Activated CD4-positive, alpha-beta T cell treated with anti-CD3 and anti-CD28 coated beads, Interleukin-2, amount 10 ng/mL, durations not matched to agents 7 days and 5 days (primary cell): ENCODE measurements around the gene GRB2. TPM values are rescaled to one million over a fixed set of nuclear protein-coding genes. Genes with fewer than 3 reads are reported as not detected.

Source experiments
- CTCF ChIA-PET: fragments of 350-600 bp; sonication (Branson Sonifier 250); formaldehyde crosslinking; loops from one replicate; lab custom pipeline; 2021; ENCODE audit warnings: antibody characterized with exemption; lab: Charles Lee
- POLR2A ChIA-PET: fragments of 350-600 bp; sonication (Branson Sonifier 250); formaldehyde crosslinking; loops from one replicate; lab custom pipeline; 2021; ENCODE audit warnings: antibody characterized with exemption; lab: Charles Lee
- DNase-seq: peaks from one replicate; pipeline ENCODE4 v3.0.0-alpha.2; 2020
- H3K27ac Mint-ChIP-seq: one replicate; pipeline ENCODE4 v1.8.0; 2021; ENCODE audit warnings: mild to moderate bottlenecking, moderate library complexity, mixed read lengths
- H3K27me3 Mint-ChIP-seq: one replicate; pipeline ENCODE4 v1.8.0; 2021; ENCODE audit warnings: mixed read lengths
- H3K36me3 Mint-ChIP-seq: one replicate; pipeline ENCODE4 v1.8.0; 2021; ENCODE audit warnings: low read depth, mixed read lengths
- H3K4me1 Mint-ChIP-seq: one replicate; pipeline ENCODE4 v1.8.0; 2021; ENCODE audit warnings: mixed read lengths
- H3K4me3 Mint-ChIP-seq: one replicate; pipeline ENCODE4 v1.8.0; 2021; ENCODE audit warnings: mild to moderate bottlenecking, moderate library complexity, mixed read lengths
- H3K9me3 Mint-ChIP-seq: one replicate; pipeline ENCODE4 v1.8.0; 2021; ENCODE audit warnings: mixed read lengths
- total RNA-seq, 2 experiments: library from RNA; stranded (reverse); gene quantifications; one replicate each; pipeline ENCODE4 v1.2.3, GENCODE V29; 2021

The GRB2 gene
- total RNA-seq, 2 experiments from 2014 or later = 136 to 150 TPM

DNA sequence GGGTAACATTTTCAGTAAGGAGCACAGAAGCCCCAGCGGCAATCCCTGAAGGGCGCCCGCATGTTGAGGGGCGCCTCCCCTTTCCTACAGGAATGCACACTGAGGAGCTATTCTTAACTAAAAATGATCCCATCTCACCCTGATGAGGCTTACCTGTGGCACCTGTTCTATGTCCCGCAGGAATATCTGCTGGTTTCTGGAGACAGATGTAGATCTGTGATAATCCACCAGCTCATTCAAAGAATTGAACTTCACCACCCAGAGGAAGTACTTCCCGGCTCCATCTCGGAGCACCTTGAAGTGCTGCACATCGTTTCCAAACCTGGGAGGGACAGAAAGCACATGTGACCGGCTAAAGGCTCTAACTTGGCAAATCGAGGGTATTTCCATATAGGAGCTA, 84.0 kb downstream of the GRB2 start:
- peaks cover 36% of the 10 kb centered on the region for H3K4me1 Mint-ChIP-seq
- peaks cover 41% of the 10 kb centered on the region for H3K36me3 Mint-ChIP-seq
- no peak overlapping the region for H3K4me3 Mint-ChIP-seq

DNA sequence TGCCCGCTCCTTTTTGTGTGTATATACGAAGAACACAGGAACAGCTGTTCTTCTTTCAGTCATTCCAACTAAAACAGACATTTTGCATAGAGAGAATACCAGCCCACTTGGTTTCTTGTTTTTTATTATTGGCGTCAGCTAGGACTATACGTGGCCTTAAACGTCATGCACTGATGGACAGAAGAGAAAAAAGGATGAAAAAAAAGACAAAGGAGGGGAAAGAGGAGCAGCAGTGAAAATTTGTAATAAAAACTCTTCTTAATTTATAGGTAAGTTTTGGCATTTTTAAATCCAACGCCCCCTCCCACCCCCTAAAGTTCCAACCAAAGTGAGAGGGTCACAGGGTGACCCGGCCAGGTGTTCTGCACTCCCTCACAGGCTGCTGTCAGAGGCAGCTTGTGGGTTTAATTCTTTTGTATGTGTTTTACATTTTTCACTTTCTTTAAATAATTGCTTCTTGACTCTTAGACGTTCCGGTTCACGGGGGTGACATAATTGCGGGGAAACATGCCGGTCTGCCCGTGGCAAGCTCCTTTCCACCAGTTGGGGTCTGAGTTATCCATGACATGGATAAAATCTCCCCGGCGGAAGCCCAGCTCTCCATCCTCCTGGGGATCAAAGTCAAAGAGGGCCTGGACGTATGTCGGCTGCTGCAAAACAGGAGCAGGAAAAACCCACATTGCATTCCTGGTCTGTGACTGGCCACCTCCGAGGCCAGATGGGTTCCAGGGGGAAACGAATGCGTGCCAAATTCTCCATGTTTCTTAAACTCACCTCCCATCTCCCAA, 85.4 kb downstream of the GRB2 start:
- H3K4me1 Mint-ChIP-seq = peaks cover 22% of the 10 kb centered on the region
- ChIA-PET POLR2A (no interaction called here), CTCF (interaction anchor here (0.6 to 3.4 kb wide), 6 partner anchors 11 to 856 kb away, joined by 3 to 19 read pairs (median 4); partner anchors contain the start of gene MIF4GD)
- no peaks in the 10 kb centered on the region for H3K9me3 Mint-ChIP-seq
- no peak overlapping the region for H3K4me3 Mint-ChIP-seq
- H3K36me3 Mint-ChIP-seq = peaks cover 34% of the 10 kb centered on the region
- no peaks in the 10 kb centered on the region for H3K27me3 Mint-ChIP-seq
- no peak for DNase-seq
- no peak overlapping the region for H3K27ac Mint-ChIP-seq

More for the DNA sequence above, 84.0 kb downstream of the GRB2 start:
- no peaks in the 10 kb centered on the region for H3K27me3 Mint-ChIP-seq
- no peak overlapping the region for H3K27ac Mint-ChIP-seq
- no peak for DNase-seq
- ChIA-PET CTCF (interaction anchor here (1.0 to 3.4 kb wide), 6 partner anchors 9 to 76 kb away, joined by 3 to 19 read pairs (median 11); partner anchors contain the start of gene MIF4GD), POLR2A (no interaction called here)
- H3K9me3 Mint-ChIP-seq = no peaks in the 10 kb centered on the region

DNA sequence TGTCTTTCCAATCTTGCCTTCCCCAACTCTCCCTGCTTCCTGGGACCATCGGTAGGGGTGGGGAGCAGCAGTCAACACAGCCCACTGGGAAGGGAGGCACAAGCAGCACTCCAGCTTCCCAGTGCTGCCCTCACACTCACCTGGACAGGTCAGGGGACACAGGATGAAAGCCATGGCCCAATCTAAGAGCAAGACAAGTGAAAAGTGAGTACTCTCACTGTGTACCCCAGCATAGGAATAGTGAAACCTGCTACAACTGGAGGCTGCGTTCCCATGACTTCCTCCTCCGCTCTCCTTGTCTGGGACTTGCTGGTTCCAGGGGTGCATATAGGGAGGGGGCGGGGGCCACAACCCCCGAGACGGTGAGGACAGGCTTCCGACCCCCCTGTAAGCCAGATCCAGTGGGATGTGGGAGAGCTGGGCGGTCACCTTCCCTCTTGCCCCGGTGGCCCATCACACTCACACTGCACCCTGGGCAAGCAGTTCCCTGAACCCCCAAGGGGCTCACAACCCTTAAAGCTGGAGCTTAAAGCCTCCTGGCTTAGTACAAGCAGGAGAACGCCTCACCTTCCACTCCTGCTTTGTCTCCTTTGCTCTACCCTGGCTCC, 86.8 kb downstream of the GRB2 start:
- ChIA-PET CTCF (interaction anchor here (1.2 kb wide), 1 partner anchor 12 kb away, joined by 3 read pairs; no protein-coding TSS in a partner anchor), POLR2A (no interaction called here)
- H3K4me1 Mint-ChIP-seq = peaks cover 20% of the 10 kb centered on the region
- no peak for DNase-seq
- peaks cover 27% of the 10 kb centered on the region for H3K36me3 Mint-ChIP-seq
- no peaks in the 10 kb centered on the region for H3K27me3 Mint-ChIP-seq
- H3K4me3 Mint-ChIP-seq = no peak overlapping the region
- no peak overlapping the region for H3K27ac Mint-ChIP-seq
- no peaks in the 10 kb centered on the region for H3K9me3 Mint-ChIP-seq

GRCh38 chr17:75318211-75318610, 87.3 kb downstream of the GRB2 start:
- Mint-ChIP-seq H3K4me1 (peaks cover 18% of the 10 kb centered on the region), H3K4me3 (no peak overlapping the region), H3K36me3 (peaks cover 23% of the 10 kb centered on the region), H3K27ac (no peak overlapping the region), H3K9me3 (no peaks in the 10 kb centered on the region), H3K27me3 (no peaks in the 10 kb centered on the region)
- DNase-seq = no peak
- POLR2A ChIA-PET = no interaction called here
- CTCF ChIA-PET = interaction anchor here (0.6 to 0.7 kb wide), 2 partner anchors 94 to 249 kb away, joined by 4 to 6 read pairs; no protein-coding TSS in a partner anchor

DNA sequence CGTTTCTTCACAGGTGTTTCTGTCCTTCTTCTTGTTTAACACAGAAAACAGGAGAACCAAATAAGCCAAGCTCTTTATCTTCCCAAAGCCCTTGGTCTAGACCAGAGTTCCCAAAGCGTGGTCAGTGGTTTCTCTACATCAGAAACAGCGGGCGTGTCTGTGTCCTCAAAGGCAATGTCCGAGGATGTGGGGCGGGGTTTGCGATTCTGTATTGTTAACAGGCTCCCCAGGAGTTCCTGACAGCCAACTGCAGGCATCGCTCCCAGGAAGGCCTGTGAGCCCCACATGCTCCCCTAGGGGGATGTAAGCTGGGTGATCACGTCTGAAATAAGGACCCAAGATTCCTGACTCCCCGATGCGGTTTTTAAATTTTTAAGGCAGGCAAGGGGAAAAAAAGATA, 87.8 kb downstream of the GRB2 start:
- Mint-ChIP-seq H3K27ac (no peak overlapping the region), H3K9me3 (no peaks in the 10 kb centered on the region), H3K4me3 (no peak overlapping the region), H3K36me3 (peaks cover 19% of the 10 kb centered on the region), H3K27me3 (no peaks in the 10 kb centered on the region), H3K4me1 (peaks cover 20% of the 10 kb centered on the region)
- ChIA-PET POLR2A (no interaction called here), CTCF (interaction anchor here (0.5 to 1.2 kb wide), 4 partner anchors 18 to 248 kb away, joined by 3 to 6 read pairs (median 4); no protein-coding TSS in a partner anchor)
- no peak for DNase-seq

GRCh38 chr17:75316253-75316652, 89.2 kb downstream of the GRB2 start:
- H3K27ac Mint-ChIP-seq = no peak overlapping the region
- H3K36me3 Mint-ChIP-seq = peaks cover 14% of the 10 kb centered on the region

DNA sequence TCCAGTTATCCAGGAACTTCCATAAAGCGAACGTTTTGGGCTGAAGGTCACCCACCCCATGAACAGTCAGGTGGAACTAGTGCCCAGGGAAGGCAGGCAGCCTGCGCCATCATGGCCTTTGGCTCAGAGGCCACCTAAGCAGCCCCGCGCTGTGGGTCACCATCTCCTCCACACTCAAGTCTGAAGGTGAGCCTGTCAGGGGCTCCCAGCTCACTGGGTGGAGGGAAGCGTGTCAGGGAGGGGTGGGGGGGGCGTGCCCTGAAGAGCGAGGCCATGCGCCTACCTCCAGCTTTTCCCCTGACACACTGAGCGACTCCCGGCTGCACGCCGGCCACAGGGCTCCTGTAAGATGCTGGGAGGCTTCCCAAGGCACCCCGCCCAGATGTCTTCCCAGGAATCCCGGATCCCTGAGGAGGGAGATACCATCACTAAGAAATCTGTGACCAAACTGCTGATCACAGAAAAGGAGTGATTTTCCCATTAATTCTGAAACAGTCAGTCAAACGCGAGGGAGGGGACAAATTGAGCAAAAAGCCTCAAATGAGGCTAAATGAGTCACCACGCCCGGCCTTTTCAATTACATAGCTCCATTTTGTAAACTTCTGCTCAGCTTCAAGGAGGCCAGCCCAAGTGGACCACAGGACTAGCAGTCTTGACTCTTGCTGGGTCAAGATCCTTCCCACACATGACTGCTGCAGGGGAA, 89.8 kb downstream of the GRB2 start:
- Mint-ChIP-seq H3K27ac (no peak overlapping the region), H3K4me1 (peaks cover 23% of the 10 kb centered on the region), H3K4me3 (no peak overlapping the region), H3K36me3 (peaks cover 13% of the 10 kb centered on the region), H3K27me3 (no peaks in the 10 kb centered on the region), H3K9me3 (no peaks in the 10 kb centered on the region)
- ChIA-PET CTCF (interaction anchor here (0.5 to 1.7 kb wide), 17 partner anchors 8 to 641 kb away, joined by 3 to 6 read pairs (median 3); partner anchors contain the start of genes GRB2 and MIF4GD), POLR2A (interaction anchor here (0.6 to 0.7 kb wide), 2 partner anchors 8 to 10 kb away, joined by 3 to 8 read pairs; no protein-coding TSS in a partner anchor)
- no peak for DNase-seq

More at GRCh38 chr17:75316253-75316652, 89.2 kb downstream of the GRB2 start:
- Mint-ChIP-seq H3K27me3 (no peaks in the 10 kb centered on the region), H3K9me3 (no peaks in the 10 kb centered on the region), H3K4me1 (peaks cover 23% of the 10 kb centered on the region), H3K4me3 (no peak overlapping the region)
- ChIA-PET CTCF (interaction anchor here (0.5 to 1.7 kb wide), 15 partner anchors 8 to 641 kb away, joined by 3 to 5 read pairs (median 3); partner anchors contain the start of genes GRB2 and MIF4GD), POLR2A (interaction anchor here (0.6 kb wide), 1 partner anchor 9 kb away, joined by 8 read pairs; no protein-coding TSS in a partner anchor)
- DNase-seq = no peak

DNA sequence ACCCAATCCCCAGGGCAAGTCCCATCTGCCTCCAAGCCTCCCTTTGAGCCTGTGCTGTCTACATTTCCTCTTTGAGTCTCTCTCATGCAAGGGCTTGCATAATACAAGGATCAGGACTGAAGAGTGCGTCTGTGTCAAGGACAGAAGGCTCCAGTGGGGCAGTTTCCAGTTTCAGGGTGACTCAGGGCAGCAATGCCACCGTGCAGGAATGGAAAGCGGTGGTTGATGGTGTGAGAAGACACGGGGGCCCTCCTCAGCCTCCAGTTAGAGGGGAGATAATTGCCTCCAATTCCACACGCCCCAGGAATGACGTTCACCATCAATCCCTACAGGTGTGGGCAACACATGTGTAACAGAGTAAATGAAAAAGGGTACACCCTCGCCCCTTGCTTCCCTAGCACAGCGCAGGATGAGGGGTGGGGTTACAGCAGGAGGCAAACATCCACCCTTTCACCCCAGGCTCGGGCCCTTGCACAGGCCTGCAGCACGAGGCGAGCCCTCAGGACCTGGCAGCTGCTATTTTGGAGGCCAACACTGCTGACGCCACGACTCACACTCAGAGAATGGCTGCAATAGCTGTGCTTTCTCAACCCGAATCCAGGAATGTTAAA, 91.4 kb downstream of the GRB2 start:
- DNase-seq = no peak
- CTCF ChIA-PET = interaction anchor here (1.4 to 1.6 kb wide), 2 partner anchors 9 to 12 kb away, joined by 4 to 6 read pairs; no protein-coding TSS in a partner anchor
- H3K36me3 Mint-ChIP-seq = peaks cover 4% of the 10 kb centered on the region
- no peaks in the 10 kb centered on the region for H3K27me3 Mint-ChIP-seq
- POLR2A ChIA-PET = no interaction called here
- no peaks in the 10 kb centered on the region for H3K9me3 Mint-ChIP-seq
- peaks cover 25% of the 10 kb centered on the region for H3K4me1 Mint-ChIP-seq
- H3K27ac Mint-ChIP-seq = no peak overlapping the region
- no peak overlapping the region for H3K4me3 Mint-ChIP-seq

DNA sequence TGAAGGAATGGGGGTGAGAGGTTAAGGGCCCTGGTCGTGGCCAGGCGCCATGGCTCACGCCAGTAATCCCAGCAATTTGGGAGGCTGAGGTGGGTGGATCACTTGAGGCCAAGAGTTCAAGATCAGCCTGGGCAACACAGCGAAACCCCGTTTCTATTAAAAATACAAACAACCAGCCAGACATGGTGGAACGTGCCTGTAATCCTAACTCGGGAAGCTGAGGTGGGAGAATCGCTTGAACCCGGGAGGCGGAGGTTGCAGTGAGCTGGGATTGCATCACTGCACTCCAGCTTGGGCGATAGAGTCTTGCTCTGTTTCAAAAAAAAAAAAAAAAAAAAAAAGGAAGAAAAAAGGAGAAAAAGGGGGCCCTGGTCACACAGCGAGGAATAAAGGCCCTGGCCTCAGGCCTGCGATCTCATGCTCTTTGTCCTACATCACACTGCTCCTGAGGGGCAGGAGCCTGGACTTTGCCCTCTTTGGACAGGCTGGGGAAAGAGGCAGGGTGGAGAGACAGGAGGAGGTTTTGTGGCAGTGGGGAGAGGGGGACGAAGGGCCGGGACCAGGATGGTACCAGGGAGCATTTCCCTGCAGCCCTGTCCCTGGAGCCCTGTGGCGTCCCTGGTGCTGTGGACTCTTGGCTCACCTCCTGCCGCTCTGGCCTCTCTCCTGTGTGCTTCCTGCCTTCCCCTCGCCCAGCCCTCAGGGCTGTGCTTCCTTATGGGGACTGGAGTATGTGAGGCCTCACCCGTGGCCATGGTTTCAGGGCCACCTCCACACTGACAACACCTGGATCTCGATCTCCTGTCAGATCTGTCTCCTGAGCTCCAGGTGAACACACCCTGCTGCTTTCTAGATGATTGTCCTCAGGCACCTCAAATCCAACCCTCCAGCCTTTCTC, 96.5 kb downstream of the GRB2 start:
- H3K27me3 Mint-ChIP-seq = no peaks in the 10 kb centered on the region
- H3K9me3 Mint-ChIP-seq = no peaks in the 10 kb centered on the region
- H3K36me3 Mint-ChIP-seq = no peaks in the 10 kb centered on the region
- H3K4me1 Mint-ChIP-seq = peaks cover 13% of the 10 kb centered on the region
- POLR2A ChIA-PET = interaction anchor here (0.6 kb wide), 1 partner anchor 9 kb away, joined by 3 read pairs; no protein-coding TSS in a partner anchor
- no peak overlapping the region for H3K27ac Mint-ChIP-seq
- no peak for DNase-seq
- CTCF ChIA-PET = interaction anchor here (0.6 to 1.7 kb wide), 3 partner anchors 7 to 394 kb away, joined by 3 to 5 read pairs (median 3); no protein-coding TSS in a partner anchor
- H3K4me3 Mint-ChIP-seq = no peak overlapping the region

DNA sequence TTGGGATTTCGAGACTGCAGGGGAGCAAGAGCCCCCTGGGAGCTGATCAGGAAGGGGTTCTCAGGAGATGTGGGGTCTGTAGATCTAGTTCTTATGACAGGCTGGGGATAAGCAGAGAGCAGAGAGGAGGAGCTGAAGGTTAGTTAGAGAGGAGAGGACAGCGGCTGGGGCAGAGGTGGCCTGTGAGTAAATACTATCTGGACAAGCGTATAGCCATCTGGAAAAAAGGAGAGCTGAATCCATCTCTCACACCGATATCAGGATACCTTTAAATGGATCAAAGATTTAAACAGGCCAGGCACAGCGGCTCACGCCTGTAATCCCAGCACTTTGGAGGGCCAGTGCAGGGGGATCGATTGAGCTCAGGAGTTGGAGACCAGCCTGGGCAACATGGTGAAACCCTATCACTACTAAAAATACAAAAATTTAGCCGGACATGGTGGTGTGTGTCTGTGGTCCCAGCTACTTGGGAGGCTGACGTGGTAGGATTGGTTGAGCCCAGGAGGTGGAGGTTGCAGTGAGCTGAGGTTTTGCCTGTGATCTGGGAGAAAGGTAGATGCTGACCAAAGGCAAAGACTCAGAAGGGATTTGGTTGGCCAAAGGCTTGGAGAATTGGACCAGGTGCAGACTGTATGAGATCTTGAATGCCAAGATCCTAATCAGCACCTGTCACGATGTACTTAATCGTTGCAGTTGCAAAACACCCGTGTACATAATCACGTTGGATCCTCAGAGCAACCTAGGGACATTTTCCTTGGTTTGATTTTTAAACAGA, 97.3 kb downstream of the GRB2 start:
- Mint-ChIP-seq H3K4me3 (no peak overlapping the region), H3K36me3 (no peaks in the 10 kb centered on the region), H3K9me3 (no peaks in the 10 kb centered on the region), H3K27me3 (no peaks in the 10 kb centered on the region), H3K4me1 (peaks cover 10% of the 10 kb centered on the region), H3K27ac (no peak overlapping the region)
- CTCF ChIA-PET = interaction anchor here (0.6 to 1.7 kb wide), 4 partner anchors 8 to 395 kb away, joined by 3 to 5 read pairs (median 3); no protein-coding TSS in a partner anchor
- no peak for DNase-seq
- POLR2A ChIA-PET = interaction anchor here (0.6 kb wide), 1 partner anchor 8 kb away, joined by 3 read pairs; no protein-coding TSS in a partner anchor
